WTC11 (cell line): ENCODE results near the gene ATP6V0D1. TPM values are rescaled to one million over a fixed set of nuclear protein-coding genes. Genes with fewer than 3 reads are reported as not detected.

ENCODE experiments used
- ATAC-seq: fragments of 200-7000 bp; cut with Tn5 transposase; 2 replicates; pipeline ENCODE4 v1.10.0; 2021; ENCODE audit warnings: mild to moderate bottlenecking, moderate library complexity
- CTCF ChIA-PET: fragments of 300-600 bp; sonication (Branson Sonifier 250); formaldehyde crosslinking; loops from one replicate; lab custom pipeline; 2021; ENCODE audit warnings: antibody characterized with exemption; lab: Charles Lee
- POLR2A ChIA-PET: fragments of 350-600 bp; sonication (Branson Sonifier 250); formaldehyde crosslinking; loops from one replicate; lab custom pipeline; 2021; ENCODE audit warnings: antibody characterized with exemption; lab: Charles Lee
- DNase-seq: peaks from one replicate; pipeline ENCODE4 v3.0.0; 2021; ENCODE audit warnings: low spot score
- H3K27ac Mint-ChIP-seq: 2 replicates; pipeline ENCODE4 v1.8.0; 2021; ENCODE audit warnings: mixed read lengths
- H3K27me3 Mint-ChIP-seq: 2 replicates; pipeline ENCODE4 v1.8.0; 2021; ENCODE audit warnings: low read depth, mild to moderate bottlenecking, moderate library complexity, mixed read lengths
- H3K36me3 Mint-ChIP-seq: 2 replicates; pipeline ENCODE4 v1.8.0; 2021; ENCODE audit warnings: mixed read lengths
- H3K4me1 Mint-ChIP-seq: 2 replicates; pipeline ENCODE4 v1.8.0; 2022; ENCODE audit warnings: mixed read lengths
- H3K4me3 Mint-ChIP-seq: 2 replicates; pipeline ENCODE4 v1.8.0; 2021; ENCODE audit warnings: mild to moderate bottlenecking, moderate library complexity, mixed read lengths
- H3K9me3 Mint-ChIP-seq: 2 replicates; pipeline ENCODE4 v1.8.0; 2021; ENCODE audit warnings: mixed read lengths
- AR ChIP-seq: fragments of 250-450 bp; sonication (Bioruptor Pico); IDR thresholded peaks from 2 replicates; pipeline ENCODE4 v1.9.0; 2021; ENCODE audit warnings: mild to moderate bottlenecking
- CDX4 ChIP-seq: fragments of 250-450 bp; sonication (Bioruptor Pico); IDR thresholded peaks from 2 replicates; pipeline ENCODE4 v1.9.0; 2021; ENCODE audit warnings: moderate library complexity, mild to moderate bottlenecking, inconsistent platforms, borderline replicate concordance
- E2F4 ChIP-seq: sonication (generic); formaldehyde crosslinking; IDR thresholded peaks from 2 replicates; pipeline ENCODE4 v1.8.1; 2022; ENCODE audit warnings: low read depth, mild to moderate bottlenecking, moderate library complexity, missing genetic modification reagents, borderline replicate concordance
- ERG ChIP-seq: fragments of 250-450 bp; sonication (Bioruptor Pico); IDR thresholded peaks from 2 replicates; pipeline ENCODE4 v1.8.0; 2021; ENCODE audit warnings: mild to moderate bottlenecking
- ETV6 ChIP-seq: sonication (generic); formaldehyde crosslinking; IDR thresholded peaks from 2 replicates; pipeline ENCODE4 v1.8.1; 2022; ENCODE audit warnings: mild to moderate bottlenecking, missing genetic modification reagents
- FOXK1 ChIP-seq: sonication (generic); formaldehyde crosslinking; IDR thresholded peaks from 2 replicates; pipeline ENCODE4 v1.8.0; 2022; ENCODE audit warnings: mild to moderate bottlenecking, moderate library complexity, missing genetic modification reagents
- JUN ChIP-seq: sonication (generic); formaldehyde crosslinking; IDR thresholded peaks from 2 replicates; pipeline ENCODE4 v1.8.0; 2023; ENCODE audit warnings: mild to moderate bottlenecking, missing genetic modification reagents
- NFE2L1 ChIP-seq: sonication (generic); formaldehyde crosslinking; IDR thresholded peaks from 2 replicates; pipeline ENCODE4 v1.8.1; 2023; ENCODE audit warnings: missing genetic modification reagents
- NR1H2 ChIP-seq: sonication (generic); formaldehyde crosslinking; IDR thresholded peaks from 2 replicates; pipeline ENCODE4 v1.9.0; 2021; ENCODE audit warnings: mild to moderate bottlenecking, moderate library complexity, missing genetic modification reagents
- NR3C1 ChIP-seq: sonication (generic); formaldehyde crosslinking; conservative IDR thresholded peaks from 2 replicates; pipeline ENCODE4 v1.8.1; 2023; ENCODE audit warnings: low read depth, mild to moderate bottlenecking, missing genetic modification reagents
- SOX15 ChIP-seq: fragments of 250-450 bp; sonication (Bioruptor Pico); IDR thresholded peaks from 2 replicates; pipeline ENCODE4 v1.9.0; 2021; ENCODE audit warnings: mild to moderate bottlenecking
- TCF7 ChIP-seq: sonication (generic); formaldehyde crosslinking; IDR thresholded peaks from 2 replicates; pipeline ENCODE4 v1.8.0; 2022; ENCODE audit warnings: mild to moderate bottlenecking, low read depth, missing genetic modification reagents, moderate library complexity
- TEAD4 ChIP-seq: sonication (generic); formaldehyde crosslinking; IDR thresholded peaks from 2 replicates; pipeline ENCODE4 v1.8.0; 2022; ENCODE audit warnings: mild to moderate bottlenecking, missing genetic modification reagents
- ZNF121 ChIP-seq: sonication (generic); formaldehyde crosslinking; IDR thresholded peaks from 2 replicates; pipeline ENCODE4 v1.8.0; 2023; ENCODE audit warnings: missing genetic modification reagents
- ZNF219 ChIP-seq: sonication (generic); formaldehyde crosslinking; IDR thresholded peaks from 2 replicates; pipeline ENCODE4 v1.8.0; 2023; ENCODE audit warnings: missing genetic modification reagents, mild to moderate bottlenecking, borderline replicate concordance
- ZNF263 ChIP-seq: sonication (generic); formaldehyde crosslinking; IDR thresholded peaks from 2 replicates; pipeline ENCODE4 v1.8.1; 2022; ENCODE audit warnings: low read depth, mild to moderate bottlenecking, moderate library complexity, missing genetic modification reagents
- ZNF396 ChIP-seq: fragments of 250-450 bp; sonication (Bioruptor Pico); IDR thresholded peaks from 2 replicates; pipeline ENCODE4 v1.8.0; 2021; ENCODE audit warnings: mild to moderate bottlenecking, moderate library complexity, borderline replicate concordance
- ZNF512 ChIP-seq: sonication (generic); formaldehyde crosslinking; IDR thresholded peaks from 2 replicates; pipeline ENCODE4 v1.8.1; 2022; ENCODE audit warnings: missing genetic modification reagents, borderline replicate concordance
- ZNF671 ChIP-seq: fragments of 250-450 bp; sonication (Bioruptor Pico); IDR thresholded peaks from 2 replicates; pipeline ENCODE4 v1.8.0; 2021; ENCODE audit warnings: mild to moderate bottlenecking
- total RNA-seq: library from RNA; stranded (reverse); gene quantifications from 3 replicates; pipeline ENCODE4 v1.2.3, GENCODE V29; 2021

Gene ATP6V0D1
- total RNA-seq, 1 experiment from 2014 or later = 44.1 TPM

GRCh38 chr16:67441907-67442306 is 39.0 kb downstream of the ATP6V0D1 start:
- no peaks in the 10 kb centered on the region for H3K9me3 Mint-ChIP-seq
- no peak for DNase-seq
- H3K36me3 Mint-ChIP-seq = peaks cover 3% of the 10 kb centered on the region; the same call in 1 of the 2 replicates

GRCh38 chr16:67441271-67441753 is 39.6 kb downstream of the ATP6V0D1 start:
- DNase-seq (no peak), ATAC-seq (no peak)
- no peak overlapping the region for H3K27ac Mint-ChIP-seq
- H3K36me3 Mint-ChIP-seq = peaks cover 3% of the 10 kb centered on the region; the same call in 1 of the 2 replicates
- no peaks in the 10 kb centered on the region for H3K9me3 Mint-ChIP-seq
- no peaks in the 10 kb centered on the region for H3K27me3 Mint-ChIP-seq
- peaks cover 6% of the 10 kb centered on the region for H3K4me1 Mint-ChIP-seq
- TF ChIP-seq CDX4 (CRISPR knock-in tag) (no peak), E2F4 (CRISPR knock-in tag) (no peak), SOX15 (no peak), ZNF219 (CRISPR knock-in tag) (no peak), ZNF121 (CRISPR knock-in tag) (no peak)
- ChIA-PET POLR2A (interaction anchor here (1.0 kb wide), 1 partner anchor 10 kb away, joined by 5 read pairs; the partner anchor contains the start of gene HSD11B2), CTCF (interaction anchor here (0.6 to 12.8 kb wide), 5 partner anchors 9 to 473 kb away, joined by 3 to 234 read pairs (median 9); partner anchors contain the start of genes HSD11B2, KCTD19 and LRRC36)
- H3K4me3 Mint-ChIP-seq = no peak overlapping the region

More at GRCh38 chr16:67441907-67442306, 39.0 kb downstream of the ATP6V0D1 start:
- H3K27me3 Mint-ChIP-seq = no peaks in the 10 kb centered on the region
- H3K4me1 Mint-ChIP-seq = peaks cover 6% of the 10 kb centered on the region
- TF ChIP-seq ZNF512 (CRISPR knock-in tag) (no peak), NR3C1 (CRISPR knock-in tag) (no peak), FOXK1 (CRISPR knock-in tag) (no peak), TEAD4 (no peak), JUN (no peak)
- ATAC-seq = no peak
- H3K4me3 Mint-ChIP-seq = no peak overlapping the region
- ChIA-PET POLR2A (interaction anchor here (1.0 kb wide), 1 partner anchor 11 kb away, joined by 5 read pairs; the partner anchor contains the start of gene HSD11B2), CTCF (interaction anchor here (0.9 to 12.8 kb wide), 5 partner anchors 10 to 157 kb away, joined by 3 to 234 read pairs (median 9); partner anchors contain the start of genes HSD11B2, KCTD19 and LRRC36)
- H3K27ac Mint-ChIP-seq = no peak overlapping the region; the same call in 1 of the 2 replicates

- no peaks in the 10 kb centered on the region for H3K9me3 Mint-ChIP-seq
- peaks cover 3% of the 10 kb centered on the region; the same call in 1 of the 2 replicates for H3K36me3 Mint-ChIP-seq
- CTCF ChIA-PET = interaction anchor here (0.6 to 1.8 kb wide), 4 partner anchors 40 to 478 kb away, joined by 3 to 7 read pairs (median 3); partner anchors contain the start of gene CES3
- TF ChIP-seq TCF7 = no peak
- TF ChIP-seq ZNF263 = no peak
- no peak for TF ChIP-seq ZNF671
- no peak for TF ChIP-seq NR1H2 (CRISPR knock-in tag)
- TF ChIP-seq AR (CRISPR knock-in tag) = no peak
- no peak for TF ChIP-seq ERG
- no peak for TF ChIP-seq ETV6 (CRISPR knock-in tag)
- no peak for TF ChIP-seq ZNF396 (CRISPR knock-in tag)
- TF ChIP-seq NR3C1 (CRISPR knock-in tag) = no peak
- TF ChIP-seq NFE2L1 = no peak
- H3K4me1 Mint-ChIP-seq = peaks cover 5% of the 10 kb centered on the region
- H3K27ac Mint-ChIP-seq = no peak overlapping the region
- DNase-seq (no peak), ATAC-seq (no peak)
- H3K4me3 Mint-ChIP-seq = no peak overlapping the region
- POLR2A ChIA-PET = no interaction called here
- no peaks in the 10 kb centered on the region for H3K27me3 Mint-ChIP-seq
Measured at GRCh38 chr16:67438824-67439393, 42.0 kb downstream of the ATP6V0D1 start.
